GM21737 (cell line): ENCODE results near the gene TCFL5.

Experiments
- ATAC-seq: cut with Tn5 transposase; IDR thresholded peaks from one replicate; pipeline ENCODE4 v1.9.1; 2021; ENCODE audit warnings: mild to moderate bottlenecking, moderate library complexity; ENCODE audit not compliant: unreplicated experiment

Gene TCFL5

DNA sequence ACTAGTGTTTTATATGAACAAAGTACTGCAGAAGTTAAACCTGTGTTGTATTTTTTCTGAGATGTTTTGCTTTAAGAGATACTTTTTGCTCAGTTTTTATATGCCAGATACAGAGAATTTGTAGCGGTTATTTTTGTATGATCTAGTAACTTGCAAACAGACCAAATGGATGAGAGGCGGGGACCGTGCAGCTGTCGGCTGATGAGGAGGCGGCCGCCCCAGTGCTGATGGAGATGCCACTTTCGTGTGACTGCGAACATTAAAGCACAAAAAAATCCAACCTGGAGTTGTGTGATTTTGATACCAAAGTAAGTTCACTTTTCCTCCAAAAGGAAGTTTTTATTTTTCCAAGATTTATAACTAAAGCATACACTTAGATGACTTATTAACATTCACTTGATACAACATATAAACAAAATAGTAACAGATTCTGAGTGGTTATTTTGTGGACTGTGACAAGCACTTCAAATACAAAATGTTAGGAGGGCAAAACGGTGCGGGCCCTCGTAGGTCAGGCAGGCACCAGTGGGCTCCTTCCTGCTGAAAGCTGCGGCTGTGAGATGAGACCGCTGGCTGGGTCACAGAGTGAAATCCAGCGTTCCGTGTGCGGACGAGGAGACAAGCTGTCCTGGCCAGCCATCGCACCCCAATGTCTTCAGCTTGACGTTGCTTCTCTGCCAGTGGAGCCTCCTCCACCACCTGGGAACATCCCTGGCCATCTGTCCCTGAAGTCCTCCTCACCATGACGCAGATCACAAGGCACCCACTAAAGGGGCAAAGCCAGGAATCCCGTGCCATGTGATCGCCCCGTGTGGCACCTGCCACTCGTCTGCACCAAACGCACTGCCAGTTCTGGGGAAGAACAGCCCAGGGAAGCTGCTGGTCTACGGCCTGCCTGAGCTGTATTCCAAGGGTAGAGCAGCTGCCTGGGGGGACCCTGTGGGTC lies 61.0 kb downstream of the TCFL5 start:
- no peak for ATAC-seq

- no peak for ATAC-seq
These were observed 61.7 kb downstream of the TCFL5 start for GRCh38 chr20:62799873-62800272.

GRCh38 chr20:62799459-62799858 lies 62.2 kb downstream of the TCFL5 start:
- no peak for ATAC-seq

DNA sequence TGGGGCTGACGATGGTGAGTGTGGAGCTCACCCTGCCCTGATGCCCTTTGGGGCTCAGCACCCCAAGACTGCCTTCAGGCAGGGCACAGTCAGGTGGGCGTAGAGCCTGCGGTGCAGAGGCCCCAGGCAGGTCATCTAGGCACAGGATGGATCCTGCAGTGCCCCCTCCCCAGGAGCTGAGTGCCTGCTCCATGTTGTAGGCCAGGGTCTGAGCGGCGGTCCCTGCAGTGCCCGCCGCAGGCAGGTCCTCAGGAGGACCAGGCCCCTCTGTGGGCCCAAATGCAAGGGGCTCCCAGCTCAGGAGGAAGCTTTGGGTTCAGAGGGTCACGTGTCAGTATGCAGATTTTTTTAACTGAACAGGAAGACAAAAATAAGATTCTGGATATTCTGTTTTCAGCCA lies 62.6 kb downstream of the TCFL5 start:
- ATAC-seq = no peak

- ATAC-seq = no peak
These were observed 63.7 kb downstream of the TCFL5 start for GRCh38 chr20:62797671-62798532.

- ATAC-seq = no peak
These were observed 64.7 kb downstream of the TCFL5 start for GRCh38 chr20:62796699-62797491.

GRCh38 chr20:62795023-62795761 lies 66.4 kb downstream of the TCFL5 start:
- no peak for ATAC-seq

DNA sequence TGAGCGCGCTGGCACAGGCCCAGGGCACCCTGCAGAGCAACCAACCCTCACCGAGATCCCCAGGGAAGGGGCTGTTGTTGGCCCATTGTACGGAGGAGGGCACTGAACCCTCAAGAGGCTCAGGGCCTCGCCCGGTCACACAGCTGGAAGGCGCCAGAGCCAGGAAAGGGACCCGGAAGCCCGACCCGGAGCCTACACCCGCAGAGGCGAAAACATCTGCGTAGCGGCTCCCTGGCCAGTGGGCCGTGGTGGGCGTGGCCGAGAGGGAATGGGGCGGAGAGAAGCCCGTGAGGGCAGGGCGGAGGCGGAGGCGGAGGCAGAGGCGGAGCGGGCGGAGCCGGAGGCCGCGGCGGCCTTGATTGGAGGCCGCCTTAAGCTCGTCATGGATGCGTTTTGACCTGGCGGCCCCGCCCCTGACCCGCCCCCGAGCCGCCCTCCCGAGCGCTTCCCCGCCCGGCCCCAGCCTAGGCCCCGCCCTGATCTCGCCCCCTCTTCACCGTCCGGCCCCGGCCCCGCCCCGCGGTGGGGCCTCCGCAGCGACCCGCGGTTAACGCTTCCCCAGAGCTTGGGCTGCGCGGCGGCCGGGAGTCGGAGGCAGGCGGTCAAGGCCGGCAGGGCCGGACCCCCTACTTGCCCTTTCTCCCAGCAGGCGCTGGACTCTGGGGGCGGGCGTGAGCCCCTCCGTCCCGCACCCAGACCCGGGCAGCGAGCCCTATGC lies 67.5 kb downstream of the TCFL5 start:
- peak; percentile 53 for ATAC-seq

GRCh38 chr20:62793757-62794006 lies 67.9 kb downstream of the TCFL5 start:
- ATAC-seq = no peak

DNA sequence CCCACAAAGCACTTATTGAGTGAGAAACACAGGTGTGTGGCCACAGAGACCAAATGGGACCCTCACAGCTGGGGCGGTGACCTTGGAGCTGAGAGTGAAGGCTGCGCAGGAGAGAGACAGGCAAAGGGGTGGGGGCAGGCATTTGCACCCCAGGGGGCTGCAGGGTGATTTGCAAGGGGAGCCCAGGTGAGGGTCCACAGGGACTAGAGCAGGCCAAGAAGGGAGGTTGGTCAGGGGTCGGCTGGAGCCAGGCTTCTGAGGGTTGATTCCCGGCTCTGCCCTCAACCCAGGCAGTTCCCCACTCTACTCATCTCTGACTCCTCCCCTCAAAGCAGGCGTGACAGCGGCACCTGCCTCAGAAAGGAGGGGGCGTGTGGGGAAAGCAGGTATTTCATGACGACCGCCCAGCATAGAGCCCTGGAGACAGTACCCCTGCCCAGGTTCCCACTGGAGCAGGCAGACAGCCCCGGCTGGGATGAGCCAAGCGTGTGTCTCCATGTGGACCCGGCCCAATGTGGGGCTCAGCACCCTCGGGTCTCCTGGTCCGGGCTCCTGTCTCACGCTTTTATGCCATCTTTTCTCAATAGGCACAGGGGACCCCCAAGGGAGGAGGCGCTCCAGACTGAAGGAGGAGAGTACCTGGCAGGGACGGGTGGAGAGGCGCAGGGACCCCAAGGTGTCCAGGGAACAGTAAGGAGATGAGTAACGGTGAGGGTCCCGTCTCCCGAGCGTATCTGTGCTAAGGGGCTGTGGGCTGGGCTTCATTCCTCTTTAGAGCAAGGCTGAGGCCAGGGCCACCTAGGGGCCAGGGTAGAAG lies 68.5 kb downstream of the TCFL5 start:
- ATAC-seq = no peak

- no peak for ATAC-seq
These were observed 69.3 kb downstream of the TCFL5 start for GRCh38 chr20:62792182-62792939.

DNA sequence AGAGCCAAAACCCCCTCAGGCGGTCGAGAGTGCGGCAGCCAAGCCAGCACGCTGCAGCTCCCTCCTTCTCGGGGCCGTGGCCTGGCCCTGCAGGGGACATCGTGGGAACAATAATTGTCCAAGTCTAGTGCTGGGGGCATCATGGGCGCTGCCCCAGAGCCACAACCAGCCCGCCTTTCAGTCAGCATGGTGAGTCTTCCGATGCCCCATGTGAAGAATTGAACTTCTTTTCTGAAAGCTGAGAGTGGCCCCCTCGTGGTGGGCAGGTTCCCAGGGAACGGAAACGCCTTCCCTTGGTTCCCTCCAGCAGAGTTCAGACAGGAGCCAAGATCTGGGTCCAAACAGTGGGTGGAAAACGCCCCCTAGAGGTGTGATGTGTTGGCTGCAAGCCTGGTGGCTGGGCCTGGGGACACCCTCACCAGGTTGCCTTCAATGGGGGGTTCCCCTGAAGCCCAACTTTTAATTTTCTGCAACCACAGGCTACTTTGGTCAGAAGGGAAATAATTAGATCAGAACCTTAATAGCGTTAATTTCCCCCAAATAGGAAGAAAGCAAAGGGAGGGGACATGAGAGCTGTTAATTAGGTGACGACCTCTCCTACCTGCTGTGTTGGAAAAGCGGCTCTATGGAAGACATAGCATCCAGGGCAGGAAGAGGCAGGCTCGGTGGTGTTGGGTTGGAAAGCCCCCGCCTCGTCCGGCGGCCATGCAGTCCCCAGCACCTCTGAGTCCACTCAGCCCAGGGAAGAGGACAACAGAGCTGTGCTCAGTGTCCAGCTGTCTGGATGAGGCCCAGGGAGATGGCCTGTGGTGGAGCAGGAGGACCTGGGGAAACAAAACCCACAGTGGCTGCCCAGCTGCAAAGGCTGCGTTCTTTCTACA lies 70.1 kb downstream of the TCFL5 start:
- ATAC-seq = no peak
